Superior temporal gyrus (tissue), 1 donor: ENCODE data around the gene SMAD6.
A peak's percentile ranks its signal among the peaks of the same experiment; 100 is the strongest.
"Not testable (repeated sequence)": the region's sequence is repeated elsewhere in the genome, so short reads cannot be mapped to it uniquely, and the experiment has no call there.

Experiments used
- DNase-seq: peaks from one replicate; pipeline ENCODE4 v3.0.0-alpha.2; 2016; ENCODE audit errors: extremely low spot score

SMAD6 gene

DNA sequence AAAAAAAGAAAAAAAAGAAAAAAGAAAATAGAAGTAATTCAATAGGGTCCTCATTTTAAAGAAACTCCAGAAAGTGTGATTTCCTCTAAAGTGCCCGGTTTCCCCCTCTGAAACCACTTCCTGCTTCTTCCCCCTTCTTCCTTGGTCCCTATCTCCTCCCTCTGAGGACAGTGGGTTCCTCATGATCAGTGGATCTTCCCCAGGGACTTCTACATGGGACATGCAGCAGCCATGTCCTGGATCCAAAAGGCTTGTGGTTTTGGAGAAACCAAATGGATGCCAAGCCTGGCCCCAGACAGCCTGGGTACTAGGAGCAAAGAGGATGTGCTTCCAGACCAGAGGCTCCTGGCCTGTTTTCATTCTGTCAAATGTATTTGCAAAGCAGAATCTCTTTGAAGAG lies 26.6 kb upstream of the SMAD6 start:
- DNase-seq, result no peak

- DNase-seq, result no peak
Observed at GRCh38 chr15:66677336-66677735, 24.7 kb upstream of the SMAD6 start.

GRCh38 chr15:66679061-66679656 lies 22.9 kb upstream of the SMAD6 start:
- DNase-seq, result no peak

- no peak for DNase-seq
Observed at GRCh38 chr15:66679657-66680108, 22.4 kb upstream of the SMAD6 start.

- DNase-seq, result no peak
Observed at GRCh38 chr15:66680502-66680901, 21.5 kb upstream of the SMAD6 start.

DNA sequence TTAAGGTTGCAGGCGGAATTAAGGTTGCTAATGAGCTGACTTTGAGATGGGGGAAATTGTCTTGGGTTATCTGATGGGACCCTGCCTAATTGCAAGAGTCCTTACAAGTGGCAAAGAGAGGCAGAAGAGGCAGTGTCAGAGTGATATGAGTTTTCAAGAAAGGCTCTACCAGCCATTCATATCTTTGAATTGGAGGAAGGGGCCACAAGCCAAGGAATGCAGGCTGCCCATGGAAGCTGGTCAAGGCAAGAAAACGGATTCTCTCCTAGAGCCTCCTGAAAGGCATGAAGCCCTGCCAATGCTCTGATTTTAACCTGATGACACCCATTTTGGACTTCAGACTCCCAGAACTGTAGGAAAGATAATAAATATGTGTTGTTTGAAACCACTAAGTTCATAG lies 20.6 kb upstream of the SMAD6 start:
- no peak for DNase-seq

- no peak for DNase-seq
Observed at GRCh38 chr15:66682246-66682645, 19.8 kb upstream of the SMAD6 start.

- no peak for DNase-seq
Observed at GRCh38 chr15:66682865-66683264, 19.2 kb upstream of the SMAD6 start.

GRCh38 chr15:66684136-66684681 lies 17.8 kb upstream of the SMAD6 start:
- DNase-seq, result no peak

- DNase-seq, result no peak
Observed at GRCh38 chr15:66685638-66686150, 16.3 kb upstream of the SMAD6 start.

DNA sequence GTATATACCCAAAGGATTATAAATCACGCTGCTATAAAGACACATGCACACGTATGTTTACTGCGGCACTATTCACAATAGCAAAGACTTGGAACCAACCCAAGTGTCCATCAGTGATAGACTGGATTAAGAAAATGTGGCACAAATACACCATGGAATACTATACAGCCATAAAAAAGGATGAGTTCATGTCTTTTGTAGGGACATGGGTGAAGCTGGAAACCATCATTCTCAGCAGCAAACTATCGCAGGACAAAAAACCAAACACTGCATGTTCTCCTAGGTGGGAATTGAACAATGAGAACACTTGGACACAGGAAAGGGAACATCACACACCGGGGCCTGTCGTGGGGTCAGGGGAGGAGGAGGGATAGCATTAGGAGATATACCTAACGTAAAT lies 11.1 kb upstream of the SMAD6 start:
- not testable (repeated sequence) for DNase-seq

DNA sequence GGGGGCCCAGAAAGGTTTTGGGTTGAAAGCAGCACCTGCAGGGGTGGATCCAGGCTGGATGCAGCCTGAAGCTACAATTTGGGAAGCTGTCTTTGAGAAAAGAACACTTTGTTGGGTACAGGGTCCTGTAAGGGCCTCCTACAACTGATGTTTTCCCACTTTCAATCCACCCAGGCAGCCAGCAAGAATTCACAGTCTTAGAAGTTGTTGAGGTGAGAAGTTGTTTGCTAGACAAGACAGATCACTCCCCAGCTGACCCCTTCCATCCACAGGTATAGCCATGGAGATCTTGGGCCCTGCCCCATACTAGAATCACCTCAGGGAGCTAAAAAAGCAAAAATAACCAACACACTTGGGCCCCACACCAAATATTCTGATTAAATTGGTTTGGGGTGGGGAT lies 10.3 kb upstream of the SMAD6 start:
- no peak for DNase-seq

DNA sequence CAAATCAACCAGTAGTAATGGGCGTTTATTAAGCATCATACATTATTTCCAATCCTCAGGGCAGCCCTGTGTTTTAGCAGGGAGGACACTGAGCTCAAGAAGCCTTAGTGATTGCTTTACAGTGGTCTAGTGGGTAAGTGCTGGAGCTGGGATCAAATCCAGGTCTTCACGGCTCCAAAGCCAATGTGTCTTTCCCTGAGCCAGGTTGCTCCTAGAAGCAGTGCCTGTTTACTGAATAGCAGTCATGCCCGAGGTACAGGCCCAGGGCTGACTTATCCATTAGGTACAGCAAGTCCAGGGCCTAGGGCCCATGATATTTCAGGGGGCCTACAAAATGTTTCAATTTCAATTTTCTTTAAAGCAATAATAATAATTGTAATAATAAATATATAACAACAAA lies 9.6 kb upstream of the SMAD6 start:
- DNase-seq, result no peak

DNA sequence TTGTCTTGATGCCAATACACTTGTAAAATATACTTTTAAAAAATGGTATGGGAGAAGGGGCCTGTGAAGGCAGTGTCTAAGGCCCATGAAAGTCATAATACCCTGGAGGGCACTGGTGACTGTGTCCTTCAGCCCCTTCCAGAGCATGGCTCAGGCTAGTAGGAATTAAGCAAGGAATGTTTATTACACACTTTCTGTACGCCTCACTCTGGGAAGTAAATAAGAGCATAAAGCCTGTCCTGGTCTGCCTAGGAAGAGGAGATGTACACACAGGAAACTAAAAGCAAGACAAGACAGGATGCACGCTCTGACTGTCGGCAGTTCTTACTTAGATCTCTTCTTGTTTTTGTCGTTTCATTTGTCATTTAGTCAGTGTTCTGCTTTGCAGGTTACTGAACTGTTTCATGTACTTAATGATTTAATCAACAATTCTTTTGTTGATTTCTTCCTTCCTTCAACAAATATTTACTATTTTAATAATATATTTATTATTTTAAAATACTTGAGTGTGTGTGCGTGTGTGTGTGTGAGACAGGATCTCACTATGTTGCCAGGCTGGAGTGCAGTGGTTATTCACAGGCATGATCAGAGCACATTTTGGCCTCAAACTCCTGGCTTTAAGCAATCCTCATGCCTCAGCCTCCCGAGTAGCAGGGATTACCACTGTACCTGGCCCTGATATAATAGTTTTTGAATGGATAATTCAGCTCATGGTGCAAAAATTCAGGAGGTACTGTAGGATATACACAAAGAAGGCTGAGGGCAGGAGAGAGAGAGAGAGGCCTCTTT lies 9.0 kb upstream of the SMAD6 start:
- no peak for DNase-seq

- DNase-seq, result no peak
Observed at GRCh38 chr15:66696770-66697169, 5.3 kb upstream of the SMAD6 start.

- peak; percentile 39 for DNase-seq
Observed at GRCh38 chr15:66698318-66698961, 3.6 kb upstream of the SMAD6 start.

- no peak for DNase-seq
Observed at GRCh38 chr15:66698971-66699370, 3.1 kb upstream of the SMAD6 start.

DNA sequence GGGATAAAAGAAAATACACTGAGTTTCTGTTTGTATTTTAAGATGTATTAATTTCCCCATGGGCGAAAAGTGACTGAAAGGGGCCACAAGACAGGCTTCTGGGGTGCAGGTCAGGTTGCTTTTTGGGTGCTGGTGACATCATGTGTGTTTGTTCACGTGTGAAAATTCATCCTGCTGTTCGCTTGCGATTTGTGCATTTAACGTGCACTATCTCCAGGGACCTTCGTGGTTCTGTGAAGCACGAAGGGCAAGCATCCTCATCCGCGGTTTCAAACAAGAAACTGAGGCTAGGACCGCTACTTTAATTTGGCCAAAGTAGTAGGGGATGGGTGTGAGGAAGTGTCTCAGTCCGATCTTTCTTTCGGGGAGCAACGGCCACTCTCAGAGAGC lies 1.6 kb upstream of the SMAD6 start:
- no peak for DNase-seq

- DNase-seq, result peak; percentile 46
Observed at GRCh38 chr15:66700802-66701421, 1.1 kb upstream of the SMAD6 start.

DNA sequence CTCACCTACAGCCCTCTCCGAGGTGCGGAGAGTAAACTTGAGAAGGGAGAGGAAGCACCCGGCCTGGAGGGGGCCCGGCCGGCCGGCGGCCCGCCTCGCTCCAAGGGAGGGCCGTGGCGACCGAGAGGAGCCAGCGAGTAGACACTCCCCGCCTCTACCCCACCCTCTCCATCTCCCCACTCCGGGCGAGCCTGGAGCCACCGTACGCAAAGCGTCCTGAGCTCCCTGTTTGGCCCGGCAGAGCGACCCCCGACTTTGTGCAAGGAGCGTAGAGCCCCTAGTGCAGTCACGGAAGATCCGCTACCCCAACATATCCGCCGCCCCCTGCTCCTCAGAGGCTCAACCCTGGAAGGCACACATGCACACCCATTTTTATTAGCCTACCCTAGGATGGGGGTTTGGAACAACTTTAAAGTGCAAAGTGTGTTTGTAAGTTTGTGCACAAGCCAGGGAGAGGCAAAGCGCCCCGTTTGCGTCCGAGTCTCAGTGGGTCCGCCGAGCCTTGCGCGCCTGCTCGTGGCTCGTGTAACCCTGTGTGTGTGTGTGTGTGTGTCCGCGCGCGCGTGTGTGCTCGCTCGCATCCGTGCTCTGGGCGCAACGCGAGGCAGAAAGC lies 508 bp upstream of the SMAD6 start:
- DNase-seq, result no peak

GRCh38 chr15:66702787-66703539 lies 927 bp downstream of the SMAD6 start:
- DNase-seq, result no peak
